Activated CD8-positive, alpha-beta memory T cell treated with anti-CD3 and anti-CD28 coated beads for 36 hours (primary cell): ENCODE data around the gene CRY1. TPM values are rescaled to one million over a fixed set of nuclear protein-coding genes. Genes with fewer than 3 reads are reported as not detected.
"Not testable (repeated sequence)": the region's sequence is repeated elsewhere in the genome, so short reads cannot be mapped to it uniquely, and the experiment has no call there.

Experiments used
- CTCF ChIA-PET: fragments of 350-600 bp; sonication (Branson Sonifier 250); formaldehyde crosslinking; loops from one replicate; lab custom pipeline; 2021; ENCODE audit warnings: antibody characterized with exemption; lab: Charles Lee
- POLR2A ChIA-PET: fragments of 350-600 bp; sonication (Branson Sonifier 250); formaldehyde crosslinking; loops from one replicate; lab custom pipeline; 2021; ENCODE audit warnings: antibody characterized with exemption; lab: Charles Lee
- total RNA-seq, 2 experiments: library from RNA; stranded (reverse); gene quantifications; one replicate each; pipeline ENCODE4 v1.2.3, GENCODE V29; 2021

Gene CRY1
- total RNA-seq, 2 experiments from 2014 or later: 37.8 to 38.0 TPM

DNA sequence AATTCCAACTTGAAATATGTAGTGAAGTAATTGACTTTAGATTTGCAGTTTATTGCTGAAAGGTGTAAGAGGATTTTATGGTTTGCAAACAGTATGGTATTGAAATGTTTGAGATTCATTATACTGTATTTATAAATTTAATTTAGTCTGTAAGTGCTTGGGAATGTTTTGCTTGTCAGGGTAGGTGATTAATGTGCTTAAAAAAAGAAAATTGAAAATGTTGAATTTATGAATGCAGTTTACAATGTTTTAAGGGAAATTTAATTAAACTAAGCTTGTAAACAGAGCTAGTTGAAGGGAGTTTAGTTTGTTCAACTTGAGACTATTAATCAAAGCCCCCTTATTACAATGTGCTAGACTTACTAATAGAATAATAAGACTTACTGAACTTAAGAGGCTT lies 18.0 kb upstream of the CRY1 start:
- ChIA-PET POLR2A (no interaction called here), CTCF (interaction anchor here (1.3 to 1.8 kb wide), 2 partner anchors 19 to 291 kb away, joined by 3 to 4 read pairs; no protein-coding TSS in a partner anchor)

- POLR2A ChIA-PET: no interaction called here
- CTCF ChIA-PET: no interaction called here
These were observed 16.7 kb upstream of the CRY1 start for GRCh38 chr12:107109726-107110719.

GRCh38 chr12:107108995-107109508 lies 15.7 kb upstream of the CRY1 start:
- ChIA-PET CTCF (no interaction called here), POLR2A (no interaction called here)

DNA sequence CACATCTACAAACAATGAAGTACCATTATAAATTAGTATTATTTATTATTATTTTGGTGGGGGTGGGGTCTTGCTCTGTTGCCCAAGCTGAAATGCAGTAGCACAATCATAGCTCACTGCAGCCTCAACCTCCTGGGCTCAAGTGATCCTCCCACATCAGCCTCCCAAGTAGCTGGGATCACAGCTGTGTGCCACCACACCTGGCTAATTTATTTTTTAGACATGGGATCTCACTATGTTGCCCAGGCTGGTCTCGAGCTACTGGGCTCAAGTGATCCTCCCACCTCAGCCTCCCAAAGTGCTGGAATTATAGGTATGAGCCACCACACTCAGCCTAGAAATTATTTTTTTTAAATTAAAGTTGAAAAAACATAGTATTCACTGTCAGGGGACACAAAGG lies 15.0 kb upstream of the CRY1 start:
- CTCF ChIA-PET, POLR2A ChIA-PET: not testable (repeated sequence)

DNA sequence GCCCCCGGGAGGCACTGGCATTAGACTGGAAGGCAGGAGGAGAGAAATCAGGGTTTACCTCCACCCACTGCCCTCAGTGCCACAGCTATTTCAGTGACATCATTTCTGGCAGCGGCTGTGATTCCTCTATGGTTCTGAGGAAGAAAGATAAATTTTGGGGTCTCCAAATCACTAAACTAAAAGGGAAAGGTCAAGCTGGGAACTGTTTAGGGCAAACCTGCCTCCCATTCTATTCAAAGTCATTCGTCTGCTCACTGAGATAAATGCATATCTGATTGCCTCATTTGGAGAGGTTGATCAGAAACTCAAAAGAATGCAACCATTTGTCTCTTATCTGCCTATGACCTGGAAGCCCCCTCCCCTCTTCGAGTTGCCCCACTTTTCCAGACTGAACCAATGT lies 14.0 kb upstream of the CRY1 start:
- POLR2A ChIA-PET: no interaction called here
- CTCF ChIA-PET: interaction anchor here (0.5 kb wide), 1 partner anchor 138 kb away, joined by 3 read pairs; no protein-coding TSS in a partner anchor

GRCh38 chr12:107106241-107107025 lies 13.1 kb upstream of the CRY1 start:
- ChIA-PET CTCF (no interaction called here), POLR2A (interaction anchor here (1.2 kb wide), 1 partner anchor 17 kb away, joined by 3 read pairs; no protein-coding TSS in a partner anchor)

- ChIA-PET POLR2A (interaction anchor here (1.2 kb wide), 1 partner anchor 16 kb away, joined by 3 read pairs; no protein-coding TSS in a partner anchor), CTCF (interaction anchor here (0.6 to 2.2 kb wide), 6 partner anchors 13 to 719 kb away, joined by 3 to 11 read pairs (median 4); partner anchors contain the start of gene CRY1)
These were observed 12.0 kb upstream of the CRY1 start for GRCh38 chr12:107105410-107105703.

- POLR2A ChIA-PET: no interaction called here
These were observed 10.2 kb upstream of the CRY1 start for GRCh38 chr12:107103516-107103915.

DNA sequence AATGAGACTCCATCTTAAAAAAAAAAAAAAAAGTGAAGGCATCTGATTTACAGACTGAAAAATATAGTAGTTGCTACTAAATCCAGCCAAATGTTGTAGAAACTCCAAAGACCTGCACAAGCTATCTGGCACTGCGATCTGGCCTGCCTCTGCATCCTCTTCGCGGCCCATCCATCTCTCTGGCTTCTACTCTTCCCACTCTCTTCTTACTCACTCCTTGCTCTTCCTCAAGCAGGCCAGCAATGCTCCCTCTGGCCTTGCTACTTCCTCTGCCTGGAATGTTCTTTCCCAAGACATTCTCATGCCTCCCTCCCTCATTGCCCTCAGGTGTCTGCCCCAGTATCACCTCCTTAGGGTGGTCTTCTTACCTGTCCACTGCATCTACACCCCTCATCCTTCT lies 9.7 kb upstream of the CRY1 start:
- ChIA-PET POLR2A (no interaction called here), CTCF (no interaction called here)

More at GRCh38 chr12:107103516-107103915, 10.2 kb upstream of the CRY1 start:
- CTCF ChIA-PET: interaction anchor here (1.2 to 2.2 kb wide), 2 partner anchors 11 to 28 kb away, joined by 3 to 11 read pairs; partner anchors contain the start of gene CRY1

DNA sequence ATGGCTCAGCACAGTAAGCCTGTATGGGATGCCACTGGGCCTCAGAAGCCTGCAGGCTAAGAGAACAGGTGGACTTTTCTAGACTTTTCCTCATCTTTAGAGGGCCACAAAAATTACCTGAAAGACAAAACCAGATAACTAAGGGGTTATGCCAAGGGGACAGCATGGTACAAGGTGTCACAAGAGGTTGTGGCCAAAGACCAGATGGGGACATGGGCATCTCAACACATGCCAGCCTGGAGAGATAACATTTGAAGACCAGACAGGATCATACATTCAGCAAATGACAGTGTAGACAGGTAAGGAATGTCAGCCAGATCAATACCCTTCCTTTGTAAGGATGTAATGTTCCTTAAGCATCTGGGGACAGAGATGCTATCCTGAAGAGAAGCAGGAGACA lies 8.9 kb upstream of the CRY1 start:
- POLR2A ChIA-PET: no interaction called here
- CTCF ChIA-PET: no interaction called here

DNA sequence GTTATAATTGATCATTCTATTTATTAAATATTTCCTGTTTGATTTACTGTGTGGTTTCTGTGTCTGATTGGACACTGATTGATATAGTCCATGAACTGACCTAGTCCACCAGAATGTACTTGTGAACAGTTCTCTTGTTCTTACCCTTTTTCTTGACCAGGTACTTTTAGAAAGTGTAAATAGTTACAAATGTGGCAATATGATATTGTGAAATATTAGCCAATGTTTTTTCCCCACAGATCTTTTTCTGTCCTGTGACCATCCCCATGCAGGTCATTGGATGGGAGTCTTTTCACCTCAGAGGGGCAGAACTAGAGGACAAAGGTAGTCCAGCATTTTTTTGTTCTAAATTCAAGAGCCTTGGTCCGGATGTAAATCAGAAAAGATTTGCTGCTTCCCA lies 8.3 kb upstream of the CRY1 start:
- ChIA-PET CTCF (no interaction called here), POLR2A (no interaction called here)

DNA sequence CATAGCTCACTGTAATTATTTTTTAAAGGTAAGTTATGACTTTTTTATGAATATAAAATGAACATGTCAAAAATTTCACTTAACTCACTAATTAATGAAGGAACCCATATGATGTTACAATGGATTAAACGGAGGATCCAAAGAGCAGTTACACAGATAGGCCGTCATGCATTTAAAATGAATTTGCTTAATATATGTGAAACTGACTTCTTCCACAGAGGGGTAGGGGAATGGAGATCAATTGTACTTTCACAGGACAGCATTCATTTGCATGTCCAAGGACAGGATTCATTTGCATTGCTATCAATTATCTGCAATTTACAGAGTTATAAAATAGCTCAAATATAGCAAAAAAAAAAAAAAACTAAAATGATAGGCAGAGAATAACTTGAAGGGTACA lies 6.6 kb upstream of the CRY1 start:
- ChIA-PET POLR2A (no interaction called here), CTCF (no interaction called here)

DNA sequence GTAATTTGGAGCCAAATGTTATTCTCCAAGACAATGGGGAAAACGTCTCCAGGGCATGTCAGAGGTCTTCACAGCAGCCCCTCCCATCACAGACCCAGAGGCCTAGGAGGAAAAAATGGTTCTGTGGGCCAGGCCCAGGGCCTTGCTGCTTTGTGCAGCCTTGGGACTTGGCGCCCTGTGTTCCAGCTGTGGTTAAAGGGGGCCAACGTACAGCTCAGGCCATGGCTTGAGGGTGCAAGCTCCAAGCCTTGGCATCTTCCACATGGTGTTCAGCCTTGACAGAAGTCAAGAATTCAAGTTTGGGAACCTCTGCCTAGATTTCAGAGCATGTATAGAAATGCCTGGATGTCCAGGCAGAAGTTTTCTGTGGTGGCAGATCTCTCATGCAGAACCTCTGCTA lies 3.2 kb upstream of the CRY1 start:
- POLR2A ChIA-PET: no interaction called here
- CTCF ChIA-PET: no interaction called here

DNA sequence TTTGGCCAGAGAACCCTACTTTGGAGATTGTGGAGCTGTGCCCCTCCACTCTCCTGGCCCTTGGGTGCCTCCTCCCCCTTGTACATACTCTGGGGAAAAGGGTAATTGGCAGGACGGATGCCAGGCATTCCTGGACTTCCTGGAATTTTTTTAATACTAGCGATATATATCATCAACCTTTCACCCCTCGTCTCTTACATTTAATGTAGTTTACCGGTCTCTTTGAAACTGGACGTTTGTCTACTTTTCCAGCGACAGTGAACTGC lies 767 bp upstream of the CRY1 start:
- POLR2A ChIA-PET: interaction anchor here (0.6 to 1.4 kb wide), 4 partner anchors 10 to 276 kb away, joined by 3 to 11 read pairs (median 3); partner anchors contain the start of gene TMEM263
- CTCF ChIA-PET: interaction anchor here (1.2 to 2.6 kb wide), 2 partner anchors 11 to 38 kb away, joined by 3 to 11 read pairs; no protein-coding TSS in a partner anchor

GRCh38 chr12:107092669-107093416 lies 506 bp downstream of the CRY1 start:
- POLR2A ChIA-PET: no interaction called here
- CTCF ChIA-PET: interaction anchor here (1.5 to 2.6 kb wide), 3 partner anchors 12 to 19 kb away, joined by 3 to 11 read pairs (median 4); no protein-coding TSS in a partner anchor

DNA sequence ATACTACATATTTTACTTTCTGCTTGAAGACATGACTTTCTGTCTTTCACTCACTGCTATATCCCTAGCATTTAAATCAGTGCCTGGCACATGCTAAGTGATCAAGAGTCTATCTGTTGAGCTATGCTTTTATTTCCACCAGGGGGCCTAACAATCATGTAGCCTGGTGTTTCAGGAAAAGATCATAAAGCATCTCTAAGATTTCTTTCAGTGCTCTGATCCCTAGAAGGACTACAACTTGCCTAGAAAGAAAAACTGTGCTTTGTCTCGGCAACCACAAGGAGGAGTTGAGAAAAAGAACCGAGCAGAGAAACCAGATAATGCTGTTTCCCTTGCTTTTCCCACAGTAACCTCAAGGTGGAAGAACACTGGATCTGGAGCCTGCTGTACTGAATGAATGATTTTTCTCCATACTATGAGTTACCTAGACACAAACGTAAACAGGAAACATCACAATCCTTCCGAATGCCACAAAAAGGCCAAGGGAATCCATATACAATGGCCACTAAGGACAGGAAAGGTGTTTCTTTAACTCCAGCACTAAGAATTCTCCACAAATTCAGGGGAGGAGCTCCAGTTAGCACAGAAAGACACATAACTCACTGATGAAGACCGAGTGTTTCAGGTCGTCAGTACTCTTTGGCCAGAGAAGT lies 1.2 kb downstream of the CRY1 start:
- ChIA-PET POLR2A (no interaction called here), CTCF (interaction anchor here (1.5 to 2.6 kb wide), 3 partner anchors 13 to 20 kb away, joined by 3 to 11 read pairs (median 4); no protein-coding TSS in a partner anchor)

- POLR2A ChIA-PET: no interaction called here
- CTCF ChIA-PET: interaction anchor here (1.7 to 2.6 kb wide), 2 partner anchors 13 to 21 kb away, joined by 4 to 11 read pairs; no protein-coding TSS in a partner anchor
These were observed 2.0 kb downstream of the CRY1 start for GRCh38 chr12:107091381-107091780.

DNA sequence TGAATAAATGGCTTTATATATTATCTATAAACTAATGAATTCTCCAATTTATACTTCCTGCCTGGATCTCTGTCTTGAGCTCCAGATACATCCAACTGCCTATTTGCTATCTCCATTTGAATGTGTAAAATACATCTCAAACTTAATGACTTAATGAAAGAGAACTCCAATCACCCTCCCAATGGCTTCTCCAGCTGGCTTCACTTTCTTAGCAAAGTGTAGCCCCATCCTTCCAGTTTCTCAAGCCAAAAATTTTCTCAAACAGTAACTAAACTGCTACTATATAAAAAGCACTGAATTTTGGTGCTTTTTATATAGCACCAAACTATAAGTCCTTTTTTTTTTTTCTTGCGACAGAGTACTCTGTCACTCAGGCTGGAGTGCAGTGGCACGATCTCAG lies 2.6 kb downstream of the CRY1 start:
- POLR2A ChIA-PET: no interaction called here

More for the DNA sequence above, 2.6 kb downstream of the CRY1 start:
- CTCF ChIA-PET: interaction anchor here (2.0 to 2.5 kb wide), 2 partner anchors 12 to 14 kb away, joined by 4 to 7 read pairs; no protein-coding TSS in a partner anchor
